ENCODE results near the gene KCNQ1. TPM values are rescaled to one million over a fixed set of nuclear protein-coding genes. Genes with fewer than 3 reads are reported as not detected.

The KCNQ1 gene
- total RNA-seq, 1 donor from 2014 or later = 0.86 TPM

GRCh38 chr11:2818021-2818420 lies 373.2 kb downstream of the KCNQ1 start:
- no peak for TF ChIP-seq CTCF (conservative IDR thresholded peaks at IDR 0.05)
- H3K27ac Mint-ChIP-seq (ENCODE audit: unreplicated experiment) = no peak overlapping the region
- H3K27me3 Mint-ChIP-seq (ENCODE audit: low read depth) = no peaks in the 10 kb centered on the region
- peaks cover 21% of the 10 kb centered on the region for H3K36me3 Mint-ChIP-seq (ENCODE audit: low read depth)
- DNase-seq (ENCODE audit: low read depth, low spot score) = no peak
- H3K4me1 Mint-ChIP-seq = peaks cover 10% of the 10 kb centered on the region
- peaks cover 24% of the 10 kb centered on the region for H3K9me3 Mint-ChIP-seq
- no peak overlapping the region for H3K4me3 Mint-ChIP-seq

- DNase-seq (ENCODE audit: low read depth, low spot score) = no peak
- Mint-ChIP-seq H3K27ac (ENCODE audit: unreplicated experiment) (no peak overlapping the region), H3K36me3 (ENCODE audit: low read depth) (peaks cover 25% of the 10 kb centered on the region), H3K9me3 (peaks cover 25% of the 10 kb centered on the region), H3K4me3 (no peak overlapping the region), H3K4me1 (peaks cover 5% of the 10 kb centered on the region), H3K27me3 (ENCODE audit: low read depth) (no peaks in the 10 kb centered on the region)
- no peak for TF ChIP-seq CTCF (conservative IDR thresholded peaks at IDR 0.05)
These were observed 373.7 kb downstream of the KCNQ1 start for GRCh38 chr11:2818503-2818902.

GRCh38 chr11:2819316-2819715 lies 374.5 kb downstream of the KCNQ1 start:
- no peaks in the 10 kb centered on the region for H3K27me3 Mint-ChIP-seq (ENCODE audit: low read depth)
- H3K27ac Mint-ChIP-seq (ENCODE audit: unreplicated experiment) = no peak overlapping the region
- no peak for TF ChIP-seq CTCF (conservative IDR thresholded peaks at IDR 0.05)
- H3K36me3 Mint-ChIP-seq (ENCODE audit: low read depth) = peaks cover 21% of the 10 kb centered on the region
- no peak for DNase-seq (ENCODE audit: low read depth, low spot score)
- H3K4me1 Mint-ChIP-seq = no peaks in the 10 kb centered on the region
- H3K4me3 Mint-ChIP-seq = no peak overlapping the region
- peaks cover 25% of the 10 kb centered on the region for H3K9me3 Mint-ChIP-seq

GRCh38 chr11:2820976-2821375 lies 376.2 kb downstream of the KCNQ1 start:
- Mint-ChIP-seq H3K9me3 (peaks cover 24% of the 10 kb centered on the region), H3K4me1 (peaks cover 7% of the 10 kb centered on the region), H3K27me3 (ENCODE audit: low read depth) (no peaks in the 10 kb centered on the region), H3K36me3 (ENCODE audit: low read depth) (peaks cover 20% of the 10 kb centered on the region), H3K27ac (ENCODE audit: unreplicated experiment) (no peak overlapping the region), H3K4me3 (no peak overlapping the region)
- no peak for DNase-seq (ENCODE audit: low read depth, low spot score)
- no peak for TF ChIP-seq CTCF (conservative IDR thresholded peaks at IDR 0.05)

- Mint-ChIP-seq H3K27ac (ENCODE audit: unreplicated experiment) (no peak overlapping the region), H3K9me3 (peaks cover 22% of the 10 kb centered on the region), H3K27me3 (ENCODE audit: low read depth) (no peaks in the 10 kb centered on the region), H3K36me3 (ENCODE audit: low read depth) (peaks cover 18% of the 10 kb centered on the region), H3K4me1 (peaks cover 12% of the 10 kb centered on the region), H3K4me3 (no peak overlapping the region)
- TF ChIP-seq CTCF (conservative IDR thresholded peaks at IDR 0.05) = no peak
- DNase-seq (ENCODE audit: low read depth, low spot score) = no peak
These were observed 377.1 kb downstream of the KCNQ1 start for GRCh38 chr11:2821891-2822290.

- Mint-ChIP-seq H3K36me3 (ENCODE audit: low read depth) (peaks cover 34% of the 10 kb centered on the region), H3K9me3 (peaks cover 34% of the 10 kb centered on the region), H3K4me3 (no peak overlapping the region), H3K4me1 (peaks cover 17% of the 10 kb centered on the region), H3K27ac (ENCODE audit: unreplicated experiment) (peak overlapping the region; percentile 72), H3K27me3 (ENCODE audit: low read depth) (no peaks in the 10 kb centered on the region)
- TF ChIP-seq CTCF (conservative IDR thresholded peaks at IDR 0.05) = no peak
- no peak for DNase-seq (ENCODE audit: low read depth, low spot score)
These were observed 380.0 kb downstream of the KCNQ1 start for GRCh38 chr11:2824851-2825250.
